HepG2 (cell line): ENCODE results near the gene ARL4D. TPM values are rescaled to one million over a fixed set of nuclear protein-coding genes. Genes with fewer than 3 reads are reported as not detected.

Experiments used
- AKNA ChIP-seq: sonication (generic); formaldehyde crosslinking; IDR thresholded peaks from 2 replicates; pipeline ENCODE4 v1.4.0; 2020; ENCODE audit warnings: missing genetic modification reagents, borderline replicate concordance
- ATRX ChIP-seq: sonication (generic); formaldehyde crosslinking; IDR thresholded peaks from 2 replicates; pipeline ENCODE4 v1.4.0; 2020; ENCODE audit warnings: missing genetic modification reagents, borderline replicate concordance
- BATF2 ChIP-seq: sonication (generic); formaldehyde crosslinking; IDR thresholded peaks from 2 replicates; pipeline ENCODE4 v1.8.0; 2022; ENCODE audit warnings: mild to moderate bottlenecking, missing genetic modification reagents, moderate library complexity
- DZIP1 ChIP-seq: sonication (generic); formaldehyde crosslinking; IDR thresholded peaks from 2 replicates; pipeline ENCODE4 v1.5.0; 2020; ENCODE audit warnings: mild to moderate bottlenecking, missing genetic modification reagents
- MXD3 ChIP-seq: IDR thresholded peaks from 2 replicates; pipeline ENCODE4 v1.6.1; 2016; ENCODE audit warnings: mild to moderate bottlenecking, missing biosample characterization, missing genetic modification reagents
- PLSCR1 ChIP-seq: sonication (generic); formaldehyde crosslinking; IDR thresholded peaks from 2 replicates; pipeline ENCODE4 v1.5.0; 2020; ENCODE audit warnings: missing genetic modification reagents, mild to moderate bottlenecking, borderline replicate concordance
- THAP11 ChIP-seq: IDR thresholded peaks from 2 replicates; pipeline ENCODE4 v1.6.1; 2016; ENCODE audit warnings: missing biosample characterization, missing genetic modification reagents
- ZFX ChIP-seq: sonication (generic); formaldehyde crosslinking; IDR thresholded peaks from 2 replicates; pipeline ENCODE4 v1.4.0; 2020; ENCODE audit warnings: mild to moderate bottlenecking, low read depth, missing genetic modification reagents, moderate library complexity
- ZHX1 ChIP-seq: sonication (generic); formaldehyde crosslinking; IDR thresholded peaks from 2 replicates; pipeline ENCODE4 v1.8.1; 2022; ENCODE audit warnings: low read depth, mild to moderate bottlenecking, missing genetic modification reagents
- ZNF124 ChIP-seq: sonication (generic); formaldehyde crosslinking; IDR thresholded peaks from 2 replicates; pipeline ENCODE4 v1.4.0; 2020; ENCODE audit warnings: missing genetic modification reagents
- ZNF331 ChIP-seq: sonication (generic); formaldehyde crosslinking; IDR thresholded peaks from 2 replicates; pipeline ENCODE4 v1.4.0; 2020; ENCODE audit warnings: missing genetic modification reagents
- ZNF350 ChIP-seq: sonication (generic); formaldehyde crosslinking; IDR thresholded peaks from 2 replicates; pipeline ENCODE4 v1.4.0; 2020; ENCODE audit warnings: mild to moderate bottlenecking, low read depth, missing genetic modification reagents, borderline replicate concordance
- ZNF451 ChIP-seq: sonication (generic); formaldehyde crosslinking; IDR thresholded peaks from 2 replicates; pipeline ENCODE4 v1.5.0; 2020; ENCODE audit warnings: mild to moderate bottlenecking, missing genetic modification reagents
- polyA plus RNA-seq, 8 experiments: library from polyadenylated mRNA; depleted of rRNA in 3 of 8; stranded (reverse) in 7 of 8; unstranded in 1 of 8; fragments of >200 nt; fragmentation: Illumina TruSeq in 4 of 8; extraction: Trizol in 4 of 8; gene quantifications; 2 replicates each; pipeline versions ENCODE4 v1.2.1 to v1.2.3, GENCODE V29; 2011 to 2016; ENCODE audit warnings: low read depth in 4 of 8, missing spikeins in 1 of 8, mixed read lengths in 1 of 8; ENCODE audit not compliant: insufficient read depth in 1 of 8
- total RNA-seq, 5 experiments: library from RNA; depleted of rRNA; stranded (reverse); fragments of >200 nt; fragmentation: Illumina TruSeq; extraction: Trizol; gene quantifications; 2 replicates each; pipeline ENCODE4 v1.2.3, GENCODE V29; 2016; ENCODE audit warnings: low read depth in 1 of 5

The ARL4D gene
- total and polyA plus RNA-seq, 2 of the 13 experiments (the other 11 are each of a cell fraction or from before 2014, with no cell fraction given) = 9.0 to 25.9 TPM

- TF ChIP-seq AKNA (no peak), ZHX1 (CRISPR knock-in tag) (peak; percentile 58; the same call in 1 of the 2 replicates), ZNF124 (CRISPR knock-in tag) (peak; percentile 27; the same call in 1 of the 2 replicates), ZNF451 (0 out of 2 replicates have a peak, but pooled peaks have one; percentile 33), BATF2 (CRISPR knock-in tag) (0 out of 2 replicates have a peak, but pooled peaks have one; percentile 10), ZFX (CRISPR knock-in tag) (peak; percentile 95), MXD3 (CRISPR knock-in tag) (no peak), DZIP1 (CRISPR knock-in tag) (no peak), THAP11 (peak; percentile 41; the same call in 1 of the 2 replicates), PLSCR1 (0 out of 2 replicates have a peak, but pooled peaks have one; percentile 71), ATRX (no peak), ZNF350 (peak; percentile 59; the same call in 1 of the 2 replicates), ZNF331 (CRISPR knock-in tag) (peak; percentile 49; the same call in 1 of the 2 replicates)
Measured at GRCh38 chr17:43368740-43369506, 29.9 kb upstream of the ARL4D start (continued).
